Gastroesophageal sphincter (tissue), 4 donors: ENCODE results near the gene GDPD3. TPM values are rescaled to one million over a fixed set of nuclear protein-coding genes. Genes with fewer than 3 reads are reported as not detected.

Source experiments
- ATAC-seq: fragments of 150-250 bp; one replicate; pipeline ENCODE4 v1.9.1; 2016; ENCODE audit warnings: mild to moderate bottlenecking, moderate library complexity
- H3K27ac ChIP-seq, 4 donors: fragments of 200-600 bp; sonication (generic) in 3 of 4; 1 replicate in 3 of 4; 2 replicates in 1 of 4; pipeline ENCODE4 v1.5.1; 2016 to 2019
- H3K27me3 ChIP-seq: fragments of 200-600 bp; sonication (generic); one replicate; pipeline ENCODE4 v1.5.1; 2019
- H3K36me3 ChIP-seq, 2 donors: fragments of 200-600 bp; sonication (generic); one replicate each; pipeline ENCODE4 v1.5.1; 2019; ENCODE audit warnings: control low read depth in 1 of 2
- H3K4me1 ChIP-seq, 3 donors: fragments of 200-600 bp; sonication (generic); 1 replicate in 2 of 3; 2 replicates in 1 of 3; pipeline ENCODE4 v1.5.1; 2016 to 2019; ENCODE audit warnings: control low read depth in 2 of 3
- H3K4me3 ChIP-seq, 2 donors: fragments of 200-600 bp; sonication (generic); one replicate each; pipeline ENCODE4 v1.5.1; 2019; ENCODE audit warnings: mild to moderate bottlenecking in 1 of 2, moderate library complexity in 1 of 2
- H3K9me3 ChIP-seq, 3 donors: fragments of 200-600 bp; sonication (generic); one replicate each; pipeline ENCODE4 v1.5.1; 2017 to 2019; ENCODE audit warnings: control low read depth in 2 of 3
- CTCF ChIP-seq, 4 experiments: fragments of 200-600 bp in 2 of 4; fragments of 450-650 bp in 2 of 4; sonication (generic) in 1 of 4; IDR thresholded peaks; one replicate each; pipeline ENCODE4 v1.5.1; 2017 to 2019; ENCODE audit warnings: antibody characterized with exemption in 4 of 4, mild to moderate bottlenecking in 2 of 4, moderate library complexity in 2 of 4
- EP300 ChIP-seq: sonication (generic); formaldehyde crosslinking; IDR thresholded peaks from one replicate; pipeline ENCODE4 v1.6.1; 2017; ENCODE audit warnings: antibody characterized with exemption, mild to moderate bottlenecking
- POLR2A ChIP-seq, 2 donors: fragments of 450-650 bp; IDR thresholded peaks; one replicate each; pipeline ENCODE4 v1.6.1; 2017; ENCODE audit warnings: antibody characterized with exemption in 2 of 2, mild to moderate bottlenecking in 2 of 2, moderate library complexity in 1 of 2
- POLR2AphosphoS5 ChIP-seq: sonication (generic); formaldehyde crosslinking; IDR thresholded peaks from one replicate; pipeline ENCODE4 v1.6.1; 2017; ENCODE audit warnings: antibody characterized with exemption
- WGBS, 2 donors: methylation state at CpG; one replicate each; pipeline ENCODE4 v1.1.5; 2018; ENCODE audit warnings: low coverage in 1 of 2; 5-methylcytosine and 5-hydroxymethylcytosine counted together
- total RNA-seq, 4 donors: library from RNA; depleted of rRNA; stranded (reverse); fragments of >200 nt; gene quantifications; one replicate each; pipeline ENCODE4 v1.1.0, GENCODE V29; 2016

Gene GDPD3
- total RNA-seq, 4 donors from 2014 or later: 1.1 to 3.1 (median 1.9) TPM

DNA sequence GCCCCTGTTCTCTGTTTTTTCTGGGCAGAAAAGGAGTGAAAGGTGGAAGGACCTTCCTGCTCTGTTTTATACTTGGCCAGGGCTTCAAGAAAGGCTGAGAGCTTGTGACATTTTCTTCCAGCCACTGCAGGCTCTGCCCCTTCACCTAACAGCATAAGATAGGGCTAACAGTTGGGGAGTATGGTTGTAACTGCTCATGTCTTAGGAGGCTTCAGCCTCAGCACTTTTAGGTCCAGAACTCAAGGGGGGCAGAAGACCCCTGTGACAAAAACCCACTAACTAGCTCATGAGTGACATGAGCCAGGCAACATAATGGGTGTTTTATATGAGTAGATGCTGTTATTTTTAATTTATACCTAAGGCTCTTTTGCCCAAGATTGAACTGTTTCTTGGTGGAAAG, 42.8 kb downstream of the GDPD3 start:
- Histone ChIP-seq H3K4me3 (peak overlapping the region in 1 of 2 donors; percentile 38), H3K27me3 (no peaks in the 10 kb centered on the region), H3K9me3 (no peaks in the 10 kb centered on the region), H3K36me3 (peaks cover 0 to 73% of the 10 kb centered on the region in 2 donors), H3K27ac (peak overlapping the region in 3 of 4 donors; percentile 79 to 99 (median 97)), H3K4me1 (peaks cover 0 to 65% (median 33%) of the 10 kb centered on the region in 3 donors)
- ATAC-seq: no peak
- TF ChIP-seq EP300 (no peak), CTCF (IDR thresholded peaks at IDR 0.05) (no peak), POLR2A (IDR thresholded peaks at IDR 0.05) (no peak), POLR2AphosphoS5 (no peak)

DNA sequence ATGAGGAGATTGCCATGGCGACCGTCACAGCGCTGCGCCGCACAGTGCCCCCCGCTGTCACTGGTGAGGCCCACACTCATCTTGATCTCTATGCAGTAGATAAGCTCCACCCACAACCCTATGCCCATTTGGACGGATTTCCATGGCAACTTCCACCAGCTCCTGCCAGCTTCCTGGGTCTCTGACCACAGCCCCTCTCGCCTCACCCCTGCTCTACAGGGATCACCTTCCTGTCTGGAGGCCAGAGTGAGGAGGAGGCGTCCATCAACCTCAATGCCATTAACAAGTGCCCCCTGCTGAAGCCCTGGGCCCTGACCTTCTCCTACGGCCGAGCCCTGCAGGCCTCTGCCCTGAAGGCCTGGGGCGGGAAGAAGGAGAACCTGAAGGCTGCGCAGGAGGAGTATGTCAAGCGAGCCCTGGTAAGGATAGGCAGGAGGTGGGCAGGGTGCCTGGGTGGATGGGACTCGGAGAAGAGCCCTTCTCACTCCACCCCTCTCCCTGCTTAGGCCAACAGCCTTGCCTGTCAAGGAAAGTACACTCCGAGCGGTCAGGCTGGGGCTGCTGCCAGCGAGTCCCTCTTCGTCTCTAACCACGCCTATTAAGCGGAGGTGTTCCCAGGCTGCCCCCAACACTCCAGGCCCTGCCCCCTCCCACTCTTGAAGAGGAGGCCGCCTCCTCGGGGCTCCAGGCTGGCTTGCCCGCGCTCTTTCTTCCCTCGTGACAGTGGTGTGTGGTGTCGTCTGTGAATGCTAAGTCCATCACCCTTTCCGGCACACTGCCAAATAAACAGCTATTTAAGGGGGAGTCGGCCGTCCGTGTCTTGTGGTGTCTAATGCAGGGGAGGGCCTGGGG, 43.5 kb downstream of the GDPD3 start:
- no peak for TF ChIP-seq EP300
- no peak for TF ChIP-seq POLR2A (IDR thresholded peaks at IDR 0.05)
- no peak for TF ChIP-seq POLR2AphosphoS5
- TF ChIP-seq CTCF (IDR thresholded peaks at IDR 0.05): no peak
- no peak for ATAC-seq
- Histone ChIP-seq H3K4me1 (peaks cover 0 to 59% (median 28%) of the 10 kb centered on the region in 3 donors), H3K27ac (peak overlapping the region; percentile 3 to 99 (median 88)), H3K36me3 (peaks cover 0 to 73% of the 10 kb centered on the region in 2 donors), H3K27me3 (no peaks in the 10 kb centered on the region), H3K9me3 (no peaks in the 10 kb centered on the region), H3K4me3 (peak overlapping the region in 1 of 2 donors; percentile 38)
- WGBS, 2 donors: 43 to 49% methylated on average over 6 to 8 of the region's 31 CpGs

DNA sequence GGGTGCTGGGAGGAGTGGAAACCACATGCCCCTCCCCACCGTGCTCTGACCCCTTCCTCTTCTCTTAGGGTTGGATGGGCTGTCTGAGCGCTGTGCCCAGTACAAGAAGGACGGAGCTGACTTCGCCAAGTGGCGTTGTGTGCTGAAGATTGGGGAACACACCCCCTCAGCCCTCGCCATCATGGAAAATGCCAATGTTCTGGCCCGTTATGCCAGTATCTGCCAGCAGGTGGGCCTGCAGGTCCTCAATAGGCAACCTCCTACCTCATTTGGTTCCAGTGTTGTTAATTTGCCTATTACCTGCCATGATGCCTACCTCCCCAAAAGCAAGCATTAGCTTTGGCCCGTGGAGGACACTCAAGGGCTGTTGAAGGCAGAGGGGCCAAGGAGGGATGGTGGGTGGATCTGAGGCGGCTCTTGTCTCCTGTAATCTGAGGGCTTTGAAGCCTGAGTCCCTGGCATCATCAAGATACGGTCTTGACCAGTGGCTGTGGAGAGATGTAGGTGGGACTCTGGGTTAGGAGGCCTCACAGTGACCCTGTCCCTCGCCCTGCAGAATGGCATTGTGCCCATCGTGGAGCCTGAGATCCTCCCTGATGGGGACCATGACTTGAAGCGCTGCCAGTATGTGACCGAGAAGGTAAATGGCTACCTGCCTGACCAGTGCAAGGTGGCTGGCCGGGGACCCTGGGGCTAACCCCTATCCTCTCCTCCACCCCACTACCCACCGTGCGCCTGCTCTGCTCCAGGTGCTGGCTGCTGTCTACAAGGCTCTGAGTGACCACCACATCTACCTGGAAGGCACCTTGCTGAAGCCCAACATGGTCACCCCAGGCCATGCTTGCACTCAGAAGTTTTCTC, 44.4 kb downstream of the GDPD3 start:
- no peak for ATAC-seq
- H3K4me3 ChIP-seq: peak overlapping the region in 1 of 2 donors; percentile 96
- H3K36me3 ChIP-seq: peaks cover 0 to 73% of the 10 kb centered on the region in 2 donors
- TF ChIP-seq POLR2A (IDR thresholded peaks at IDR 0.05) (no peak), CTCF (IDR thresholded peaks at IDR 0.05) (peak in 3 of 4 experiments; percentile 21 to 38 (median 28))
- H3K9me3 ChIP-seq: no peaks in the 10 kb centered on the region
- no CpG with 5 or more reads among the region's 17 CpGs for WGBS, 2 donors
- no peaks in the 10 kb centered on the region for H3K27me3 ChIP-seq
- peaks cover 0 to 57% (median 28%) of the 10 kb centered on the region in 3 donors for H3K4me1 ChIP-seq
- peak overlapping the region; percentile 4 to 99 (median 88) for H3K27ac ChIP-seq

DNA sequence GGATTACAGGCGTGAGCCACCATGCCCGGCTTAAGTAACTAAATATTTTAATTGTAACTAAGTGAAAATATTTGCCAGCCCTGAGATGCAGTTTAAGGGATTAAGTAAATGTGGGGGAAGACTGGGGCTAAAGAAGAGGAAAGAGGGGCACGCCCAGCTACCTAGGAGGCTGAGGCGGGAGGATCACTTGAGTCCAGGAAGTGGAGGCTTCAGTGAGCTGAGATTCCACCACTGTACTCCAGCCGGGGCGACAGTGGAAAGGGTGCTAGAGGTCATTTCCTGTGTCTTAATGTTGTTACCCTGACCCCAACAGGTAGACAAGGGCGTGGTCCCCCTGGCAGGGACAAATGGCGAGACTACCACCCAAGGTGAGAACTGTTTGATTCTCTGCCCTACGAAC, 45.0 kb downstream of the GDPD3 start:
- Histone ChIP-seq H3K4me3 (peak overlapping the region in 1 of 2 donors; percentile 96), H3K36me3 (peaks cover 0 to 67% of the 10 kb centered on the region in 2 donors), H3K4me1 (peaks cover 0 to 63% (median 34%) of the 10 kb centered on the region in 3 donors), H3K27me3 (no peaks in the 10 kb centered on the region), H3K27ac (peak overlapping the region; percentile 4 to 99 (median 88)), H3K9me3 (no peaks in the 10 kb centered on the region)
- no peak for ATAC-seq
- WGBS, 2 donors: 64 to 100% methylated on average over 4 to 9 of the region's 9 CpGs
- no peak for TF ChIP-seq POLR2AphosphoS5
- no peak for TF ChIP-seq EP300
- no peak for TF ChIP-seq CTCF (IDR thresholded peaks at IDR 0.05)
